BLaER1 treated with 17β-estradiol and CSF1 and Interleukin-3, amounts not matched to agents 10 nM and 100 nM (cell line): Measurements from ENCODE around the gene RNU1-4.
"Not testable (repeated sequence)": the region's sequence is repeated elsewhere in the genome, so short reads cannot be mapped to it uniquely, and the experiment has no call there.

Experiments
- H3K27ac ChIP-seq, 11 experiments: shearing (Covaris generic); formaldehyde crosslinking; 2 replicates each; pipeline ENCODE4 v1.8.1; 2022
- H3K27me3 ChIP-seq, 11 experiments: shearing (Covaris generic); formaldehyde crosslinking; 2 replicates each; pipeline ENCODE4 v1.8.1; 2022
- H3K36me3 ChIP-seq, 11 experiments: shearing (Covaris generic); formaldehyde crosslinking; 2 replicates each; pipeline ENCODE4 v1.8.1; 2022
- H3K4me1 ChIP-seq, 10 experiments: shearing (Covaris generic); formaldehyde crosslinking; 2 replicates each; pipeline ENCODE4 v1.8.1; 2022
- H3K4me2 ChIP-seq, 11 experiments: shearing (Covaris generic); formaldehyde crosslinking; 2 replicates each; pipeline ENCODE4 v1.8.1; 2022
- H3K4me3 ChIP-seq, 10 experiments: shearing (Covaris generic); formaldehyde crosslinking; 2 replicates each; pipeline ENCODE4 v1.8.1; 2022
- H3K9ac ChIP-seq, 11 experiments: shearing (Covaris generic); formaldehyde crosslinking; 2 replicates each; pipeline ENCODE4 v1.8.1; 2022
- H3K9me3 ChIP-seq, 11 experiments: shearing (Covaris generic); formaldehyde crosslinking; replicated peaks in 1 of 11; 2 replicates each; pipeline ENCODE4 v1.8.1; 2022
- H4K20me1 ChIP-seq, 11 experiments: shearing (Covaris generic); formaldehyde crosslinking; 2 replicates each; pipeline ENCODE4 v1.8.1; 2022

The RNU1-4 gene

GRCh38 chr1:16740047-16740964, at the start of gene RNU1-4:
Gene RNU1-4 (plus strand): TSS chr1:16740516.
- not testable (repeated sequence) for H3K4me2 ChIP-seq, H3K4me1 ChIP-seq, H3K36me3 ChIP-seq

GRCh38 chr1:16690971-16691682, 49.2 kb upstream of the RNU1-4 start:
- H3K9me3 ChIP-seq, H3K4me2 ChIP-seq, H3K4me1 ChIP-seq, H3K27ac ChIP-seq, H4K20me1 ChIP-seq, H3K36me3 ChIP-seq, H3K9ac ChIP-seq, H3K4me3 ChIP-seq: not testable (repeated sequence)
- H3K27me3 ChIP-seq: peaks cover 4 to 22% (median 14%) of the 10 kb centered on the region in 11 experiments; a peak in 21 of 22 replicates

More at GRCh38 chr1:16740047-16740964, at the start of gene RNU1-4:
- H3K9ac ChIP-seq, H3K27ac ChIP-seq, H3K4me3 ChIP-seq, H4K20me1 ChIP-seq, H3K9me3 ChIP-seq, H3K27me3 ChIP-seq: not testable (repeated sequence)

- H3K4me3 ChIP-seq, H3K36me3 ChIP-seq, H3K27ac ChIP-seq, H3K4me1 ChIP-seq, H3K9ac ChIP-seq, H3K9me3 ChIP-seq, H3K4me2 ChIP-seq, H4K20me1 ChIP-seq: not testable (repeated sequence)
- peaks cover 13 to 34% (median 25%) of the 10 kb centered on the region in 11 experiments for H3K27me3 ChIP-seq
These were observed 48.0 kb upstream of the RNU1-4 start for GRCh38 chr1:16692283-16692682.

- not testable (repeated sequence) for H4K20me1 ChIP-seq, H3K4me1 ChIP-seq, H3K27ac ChIP-seq, H3K4me3 ChIP-seq, H3K36me3 ChIP-seq, H3K4me2 ChIP-seq, H3K9me3 ChIP-seq, H3K9ac ChIP-seq
- H3K27me3 ChIP-seq: peaks cover 13 to 38% (median 29%) of the 10 kb centered on the region in 11 experiments
These were observed 47.4 kb upstream of the RNU1-4 start for GRCh38 chr1:16692717-16693448.

- not testable (repeated sequence) for H3K9ac ChIP-seq, H3K9me3 ChIP-seq, H3K4me1 ChIP-seq, H3K4me2 ChIP-seq, H4K20me1 ChIP-seq, H3K36me3 ChIP-seq, H3K27ac ChIP-seq, H3K4me3 ChIP-seq
- H3K27me3 ChIP-seq: peaks cover 13 to 42% (median 31%) of the 10 kb centered on the region in 11 experiments
These were observed 46.6 kb upstream of the RNU1-4 start for GRCh38 chr1:16693449-16694307.

- not testable (repeated sequence) for H3K4me1 ChIP-seq, H4K20me1 ChIP-seq, H3K27ac ChIP-seq, H3K36me3 ChIP-seq, H3K9ac ChIP-seq, H3K4me3 ChIP-seq, H3K9me3 ChIP-seq, H3K4me2 ChIP-seq
- peaks cover 14 to 44% (median 33%) of the 10 kb centered on the region in 11 experiments for H3K27me3 ChIP-seq
These were observed 46.0 kb upstream of the RNU1-4 start for GRCh38 chr1:16694308-16694702.

GRCh38 chr1:16696507-16697150, 43.7 kb upstream of the RNU1-4 start:
- H3K9me3 ChIP-seq, H3K36me3 ChIP-seq, H3K4me3 ChIP-seq, H3K4me1 ChIP-seq, H3K27ac ChIP-seq, H3K9ac ChIP-seq, H4K20me1 ChIP-seq: not testable (repeated sequence)
- peak overlapping the region in 9 of 11 experiments; percentile 26 to 61 (median 46); a peak in 12 of 22 replicates for H3K4me2 ChIP-seq
- peaks cover 22 to 52% (median 39%) of the 10 kb centered on the region in 11 experiments for H3K27me3 ChIP-seq

GRCh38 chr1:16697152-16697551, 43.2 kb upstream of the RNU1-4 start:
- H3K4me2 ChIP-seq: not testable (repeated sequence)

GRCh38 chr1:16699440-16699839, 40.9 kb upstream of the RNU1-4 start:
- not testable (repeated sequence) for H3K36me3 ChIP-seq, H3K9ac ChIP-seq, H4K20me1 ChIP-seq, H3K4me1 ChIP-seq, H3K4me3 ChIP-seq, H3K27ac ChIP-seq, H3K9me3 ChIP-seq
- Histone ChIP-seq H3K4me2 (peak overlapping the region in 5 of 11 experiments; percentile 18 to 41 (median 29); a peak in 2 of 22 replicates), H3K27me3 (peaks cover 18 to 35% (median 23%) of the 10 kb centered on the region in 11 experiments)

More at GRCh38 chr1:16697152-16697551, 43.2 kb upstream of the RNU1-4 start:
- H3K4me3 ChIP-seq, H4K20me1 ChIP-seq, H3K9ac ChIP-seq, H3K36me3 ChIP-seq, H3K27ac ChIP-seq, H3K9me3 ChIP-seq, H3K4me1 ChIP-seq: not testable (repeated sequence)
- peaks cover 22 to 50% (median 37%) of the 10 kb centered on the region in 11 experiments for H3K27me3 ChIP-seq

GRCh38 chr1:16700138-16700895, 40.0 kb upstream of the RNU1-4 start:
- H3K4me2 ChIP-seq, H3K4me3 ChIP-seq, H3K4me1 ChIP-seq, H3K36me3 ChIP-seq, H3K9me3 ChIP-seq, H3K9ac ChIP-seq, H4K20me1 ChIP-seq, H3K27ac ChIP-seq: not testable (repeated sequence)
- peaks cover 18 to 35% (median 23%) of the 10 kb centered on the region in 11 experiments for H3K27me3 ChIP-seq

- not testable (repeated sequence) for H3K4me2 ChIP-seq, H3K4me1 ChIP-seq, H3K9ac ChIP-seq, H3K36me3 ChIP-seq, H3K9me3 ChIP-seq, H3K27ac ChIP-seq, H3K4me3 ChIP-seq, H4K20me1 ChIP-seq
- peaks cover 18 to 33% (median 23%) of the 10 kb centered on the region in 11 experiments for H3K27me3 ChIP-seq
These were observed 39.1 kb upstream of the RNU1-4 start for GRCh38 chr1:16701189-16701588.

GRCh38 chr1:16702280-16702679, 38.0 kb upstream of the RNU1-4 start:
- H3K36me3 ChIP-seq, H3K4me2 ChIP-seq, H3K27ac ChIP-seq, H3K9ac ChIP-seq, H3K4me1 ChIP-seq, H3K9me3 ChIP-seq, H3K4me3 ChIP-seq, H4K20me1 ChIP-seq: not testable (repeated sequence)
- peaks cover 10 to 26% (median 15%) of the 10 kb centered on the region in 11 experiments for H3K27me3 ChIP-seq
